Left ventricle myocardium superior (tissue), 1 donor: ENCODE results near the gene CD40. TPM values are rescaled to one million over a fixed set of nuclear protein-coding genes. Genes with fewer than 3 reads are reported as not detected.

Experiments used
- ATAC-seq: fragments of 200-7000 bp; cut with Tn5 transposase; one replicate; pipeline ENCODE4 v1.9.1; 2020; ENCODE audit warnings: mild to moderate bottlenecking, moderate library complexity
- DNase-seq: peaks from one replicate; pipeline ENCODE4 v3.0.0-alpha.2; 2020
- intact Hi-C: fragments of 100-400 bp; cut with micrococcal nuclease; formaldehyde crosslinking; loops from one replicate; pipeline ENCODE4 v1.11.0; 2022
- total RNA-seq: library from RNA; stranded (reverse); fragmentation: NEBNext Ultra II Directional; extraction: Animal tissue kit (Norgen Biotek cat#: 25700); gene quantifications from one replicate; pipeline ENCODE4 v1.2.1, GENCODE V29; 2021
- donor health status: DM: no; HTN: yes; CAD: no; lungs with severe emphysema.

Gene CD40
- total RNA-seq, 1 donor from 2014 or later = 6.7 TPM

DNA sequence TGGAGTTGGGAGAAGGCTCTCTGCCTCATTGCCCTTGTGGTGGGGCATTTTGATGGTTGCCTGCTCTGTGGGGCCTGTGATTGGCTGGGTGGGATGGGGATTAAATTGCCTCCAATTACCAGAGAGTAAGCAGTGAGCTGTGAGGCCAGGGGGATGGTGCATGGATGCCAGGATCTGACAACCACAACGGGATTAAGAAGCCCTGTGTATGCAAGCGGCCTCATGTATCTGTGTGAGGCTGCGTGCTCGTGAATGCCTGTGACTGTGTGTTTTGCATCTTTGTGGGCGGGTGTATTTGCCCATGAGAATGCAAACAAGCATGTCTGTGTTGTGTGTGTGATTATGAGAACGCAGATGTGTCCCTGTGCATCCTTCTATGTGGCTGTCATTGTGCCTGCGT, 46.1 kb downstream of the CD40 start:
- intact Hi-C loops = no loop called here

DNA sequence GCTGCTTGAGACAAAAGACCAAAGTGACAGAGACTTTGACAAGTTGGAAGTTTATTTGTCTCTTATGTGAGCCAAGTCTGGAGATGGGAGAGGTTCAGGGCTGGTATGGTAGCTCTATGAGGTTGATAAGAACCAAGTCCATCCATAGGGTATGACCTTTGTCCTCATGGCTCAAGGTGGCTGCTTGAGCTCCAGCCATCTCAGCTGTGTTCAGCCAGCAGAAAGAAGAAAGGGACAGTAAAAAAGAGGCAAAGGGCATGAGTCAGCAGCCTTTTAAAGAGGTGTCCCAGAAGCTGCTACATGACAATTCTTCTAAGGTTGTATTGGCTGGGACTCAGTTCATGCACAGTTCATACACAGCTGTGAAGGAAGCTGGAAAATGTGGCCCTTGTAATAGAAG, 49.0 kb downstream of the CD40 start:
- DNase-seq = no peak
- no peak for ATAC-seq
- intact Hi-C loops = no loop called here

More for the DNA sequence above, 46.1 kb downstream of the CD40 start:
- ATAC-seq (no peak), DNase-seq (no peak)

- intact Hi-C loops = no loop called here
- ATAC-seq = no peak
- DNase-seq = no peak
These were observed 50.3 kb downstream of the CD40 start for GRCh38 chr20:46168438-46168837.

GRCh38 chr20:46169245-46170171, 51.4 kb downstream of the CD40 start:
- intact Hi-C loops = no loop called here
- no peak for DNase-seq
- no peak for ATAC-seq

GRCh38 chr20:46171476-46171875, 53.4 kb downstream of the CD40 start:
- intact Hi-C loops = no loop called here
- DNase-seq = no peak
- no peak for ATAC-seq

- intact Hi-C loops = no loop called here
These were observed 53.8 kb downstream of the CD40 start for GRCh38 chr20:46171909-46172308.

DNA sequence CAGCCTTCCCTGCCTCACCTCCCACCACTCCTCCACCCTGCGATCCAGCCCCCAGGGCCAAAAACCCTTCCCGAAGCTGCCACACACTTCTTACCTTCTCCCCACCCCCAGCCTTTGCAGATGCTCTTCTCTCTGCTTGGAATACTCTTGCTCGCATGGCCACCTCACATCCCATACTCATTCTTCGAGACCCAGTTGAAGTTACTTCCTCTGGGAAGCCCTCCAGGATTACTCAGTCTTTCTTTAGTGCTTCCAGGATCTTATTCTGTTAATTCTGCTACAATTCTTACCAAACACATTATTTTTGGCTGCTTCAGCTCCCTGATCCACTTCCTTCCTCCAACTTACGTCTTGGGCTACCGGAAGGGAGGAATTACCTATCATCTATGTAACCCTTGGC, 54.3 kb downstream of the CD40 start:
- intact Hi-C loops = no loop called here
- DNase-seq (no peak), ATAC-seq (no peak)

More at GRCh38 chr20:46171909-46172308, 53.8 kb downstream of the CD40 start:
- ATAC-seq (peak; percentile 26), DNase-seq (no peak)

GRCh38 chr20:46172961-46173536, 54.9 kb downstream of the CD40 start:
- no peak for DNase-seq
- ATAC-seq = no peak
- intact Hi-C loops = no loop called here

- no peak for DNase-seq
- no peak for ATAC-seq
- intact Hi-C loops = no loop called here
These were observed 55.7 kb downstream of the CD40 start for GRCh38 chr20:46173652-46174468.

DNA sequence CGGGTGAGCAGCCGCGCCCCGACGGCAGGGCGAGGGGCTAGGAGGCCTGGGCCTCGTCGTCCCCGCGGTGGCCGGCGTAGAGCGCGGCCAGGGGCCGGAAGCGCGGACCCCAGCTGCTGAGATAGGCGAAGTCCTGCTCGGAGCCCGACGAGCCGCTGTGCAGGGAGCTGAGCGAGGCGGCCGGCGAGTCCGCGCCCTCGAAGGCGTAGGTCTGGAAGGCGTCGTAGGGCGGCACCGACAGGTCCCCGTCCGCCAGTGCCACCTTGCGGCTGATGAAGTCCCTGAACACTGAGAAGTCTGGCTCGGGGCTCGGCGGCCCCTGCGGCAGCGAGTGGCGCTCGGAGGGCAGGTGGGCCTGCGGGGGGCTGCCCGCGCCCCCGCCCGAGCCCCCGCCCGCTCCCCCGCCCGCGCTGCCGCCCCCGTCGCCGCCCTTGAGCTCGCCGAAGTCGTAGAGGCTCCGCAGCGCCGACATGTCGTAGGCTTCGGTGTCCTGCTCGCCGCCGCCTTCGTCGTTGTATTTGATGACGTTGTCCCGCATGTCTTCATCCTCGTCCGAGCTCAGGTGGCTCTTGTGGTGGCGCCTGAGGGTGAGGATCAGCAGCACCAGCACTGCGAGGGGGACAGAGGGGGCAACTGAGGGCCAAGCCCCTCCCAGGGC, 56.5 kb downstream of the CD40 start:
- intact Hi-C loops = no loop called here
- DNase-seq = peak; percentile 83
- ATAC-seq = peak; percentile 82

- intact Hi-C loops = no loop called here
- ATAC-seq (no peak), DNase-seq (no peak)
These were observed 57.0 kb downstream of the CD40 start for GRCh38 chr20:46175127-46175494.

- DNase-seq (no peak), ATAC-seq (no peak)
- intact Hi-C loops = no loop called here
These were observed 58.7 kb downstream of the CD40 start for GRCh38 chr20:46176739-46177378.

GRCh38 chr20:46177768-46178167, 59.7 kb downstream of the CD40 start:
- ATAC-seq (no peak), DNase-seq (no peak)
- intact Hi-C loops = no loop called here

- DNase-seq (no peak), ATAC-seq (no peak)
- intact Hi-C loops = no loop called here
These were observed 60.8 kb downstream of the CD40 start for GRCh38 chr20:46178891-46179290.

Other genes with a start within 250 kb of the CD40 start
- gene ZSWIM1, start 237.1 kb upstream of the CD40 start, total RNA-seq = 11.9 TPM
- 1.1 TPM for gene SPATA25, start 230.7 kb upstream of the CD40 start, total RNA-seq
- 5.8 TPM for gene NEURL2, start 227.1 kb upstream of the CD40 start, total RNA-seq
- gene CTSA, start 227.0 kb upstream of the CD40 start, total RNA-seq = 123 TPM
- gene PLTP, start 206.2 kb upstream of the CD40 start, total RNA-seq = 97.7 TPM
- gene PCIF1, start 183.6 kb upstream of the CD40 start, total RNA-seq = 26.2 TPM
- gene ZNF335, start 146.1 kb upstream of the CD40 start, total RNA-seq = 10.0 TPM
- 0.64 TPM for gene MMP9, start 109.4 kb upstream of the CD40 start, total RNA-seq
- 1.3 TPM for gene SLC12A5, start 89.1 kb upstream of the CD40 start, total RNA-seq
- 19.4 TPM for gene NCOA5, start 28.4 kb upstream of the CD40 start, total RNA-seq
- 2.3 TPM for gene CDH22, start 190.2 kb downstream of the CD40 start, total RNA-seq